ENCODE data around the gene LRMDA.
"Not testable (repeated sequence)": the region's sequence is repeated elsewhere in the genome, so short reads cannot be mapped to it uniquely, and the experiment has no call there.

Gene LRMDA

DNA sequence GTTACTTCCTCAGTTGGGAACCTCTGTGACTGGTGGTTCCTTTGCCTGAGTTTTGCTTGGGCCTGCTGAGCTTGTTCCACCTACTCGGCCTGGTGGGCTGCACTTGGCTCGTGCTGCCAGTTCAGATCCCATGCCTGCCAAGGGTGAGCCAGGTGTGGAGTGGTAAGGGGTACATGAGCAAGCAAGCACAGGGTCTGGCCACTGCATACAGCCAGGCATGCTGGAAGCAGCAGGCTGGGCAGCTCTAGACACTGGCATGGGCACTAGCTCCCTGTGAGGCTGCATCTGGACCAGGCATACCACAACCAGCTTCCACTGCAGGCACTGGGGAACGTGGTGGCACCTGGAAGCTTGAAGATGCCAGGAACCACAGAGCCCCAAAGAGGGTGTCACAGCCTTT lies 624.0 kb downstream of the LRMDA start:
- no peaks in the 10 kb centered on the region for H3K9me2 ChIP-seq (replicated peaks; ENCODE audit: insufficient read depth, low read length)
- no peak overlapping the region for H2AFZ ChIP-seq (ENCODE audit: low read depth, low read length, severe bottlenecking)
- H3K9ac ChIP-seq (ENCODE audit: low read length): no peak overlapping the region
- H3K27me3 ChIP-seq (ENCODE audit: low read length): no peaks in the 10 kb centered on the region
- TF ChIP-seq, protein P1, sequence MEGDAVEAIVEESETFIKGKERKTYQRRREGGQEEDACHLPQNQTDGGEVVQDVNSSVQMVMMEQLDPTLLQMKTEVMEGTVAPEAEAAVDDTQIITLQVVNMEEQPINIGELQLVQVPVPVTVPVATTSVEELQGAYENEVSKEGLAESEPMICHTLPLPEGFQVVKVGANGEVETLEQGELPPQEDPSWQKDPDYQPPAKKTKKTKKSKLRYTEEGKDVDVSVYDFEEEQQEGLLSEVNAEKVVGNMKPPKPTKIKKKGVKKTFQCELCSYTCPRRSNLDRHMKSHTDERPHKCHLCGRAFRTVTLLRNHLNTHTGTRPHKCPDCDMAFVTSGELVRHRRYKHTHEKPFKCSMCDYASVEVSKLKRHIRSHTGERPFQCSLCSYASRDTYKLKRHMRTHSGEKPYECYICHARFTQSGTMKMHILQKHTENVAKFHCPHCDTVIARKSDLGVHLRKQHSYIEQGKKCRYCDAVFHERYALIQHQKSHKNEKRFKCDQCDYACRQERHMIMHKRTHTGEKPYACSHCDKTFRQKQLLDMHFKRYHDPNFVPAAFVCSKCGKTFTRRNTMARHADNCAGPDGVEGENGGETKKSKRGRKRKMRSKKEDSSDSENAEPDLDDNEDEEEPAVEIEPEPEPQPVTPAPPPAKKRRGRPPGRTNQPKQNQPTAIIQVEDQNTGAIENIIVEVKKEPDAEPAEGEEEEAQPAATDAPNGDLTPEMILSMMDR (IDR thresholded peaks at IDR 0.05; ENCODE audit: insufficient read depth, low read length, poor library complexity, severe bottlenecking): no peak
- no peak for TF ChIP-seq EZH2phosphoT487 (conservative IDR thresholded peaks at IDR 0.05; ENCODE audit: low read length)
- no peaks in the 10 kb centered on the region for H4K20me1 ChIP-seq (ENCODE audit: low read depth, low read length)
- no peaks in the 10 kb centered on the region for H3K79me2 ChIP-seq (ENCODE audit: insufficient read depth, low read length)
- peaks cover 15% of the 10 kb centered on the region; the same call in 1 of the 2 replicates for H3K9me3 ChIP-seq (ENCODE audit: insufficient read depth, low read length)
- no peaks in the 10 kb centered on the region for H3K36me3 ChIP-seq (ENCODE audit: low read length)
- no peaks in the 10 kb centered on the region for H3F3A ChIP-seq (ENCODE audit: insufficient read depth)
- no peak overlapping the region for H3K27ac ChIP-seq (ENCODE audit: low read depth, low read length)
- no peak overlapping the region for H3K4me3 ChIP-seq (ENCODE audit: insufficient read depth, low read length, poor library complexity, severe bottlenecking)
- no peak overlapping the region for H3K4me2 ChIP-seq (ENCODE audit: low read depth, low read length, poor library complexity, severe bottlenecking)

- Histone ChIP-seq H3K9me2 (replicated peaks; ENCODE audit: insufficient read depth, low read length) (no peaks in the 10 kb centered on the region), H3K9ac (ENCODE audit: low read length) (no peak overlapping the region), H2AFZ (ENCODE audit: low read depth, low read length, severe bottlenecking) (no peak overlapping the region), H3K36me3 (ENCODE audit: low read length) (no peaks in the 10 kb centered on the region), H3K79me2 (ENCODE audit: insufficient read depth, low read length) (no peaks in the 10 kb centered on the region), H3K27me3 (ENCODE audit: low read length) (no peaks in the 10 kb centered on the region), H3K4me3 (ENCODE audit: insufficient read depth, low read length, poor library complexity, severe bottlenecking) (no peak overlapping the region), H3K27ac (ENCODE audit: low read depth, low read length) (no peak overlapping the region), H3K9me3 (ENCODE audit: insufficient read depth, low read length) (peaks cover 15% of the 10 kb centered on the region; the same call in 1 of the 2 replicates), H3K4me2 (ENCODE audit: low read depth, low read length, poor library complexity, severe bottlenecking) (no peak overlapping the region), H3F3A (ENCODE audit: insufficient read depth) (no peaks in the 10 kb centered on the region), H4K20me1 (ENCODE audit: low read depth, low read length) (no peaks in the 10 kb centered on the region)
- no peak for TF ChIP-seq EZH2phosphoT487 (conservative IDR thresholded peaks at IDR 0.05; ENCODE audit: low read length)
- TF ChIP-seq, protein P1 (IDR thresholded peaks at IDR 0.05; ENCODE audit: insufficient read depth, low read length, poor library complexity, severe bottlenecking): no peak
Measured at GRCh38 chr10:76055963-76056362, 624.5 kb downstream of the LRMDA start.

DNA sequence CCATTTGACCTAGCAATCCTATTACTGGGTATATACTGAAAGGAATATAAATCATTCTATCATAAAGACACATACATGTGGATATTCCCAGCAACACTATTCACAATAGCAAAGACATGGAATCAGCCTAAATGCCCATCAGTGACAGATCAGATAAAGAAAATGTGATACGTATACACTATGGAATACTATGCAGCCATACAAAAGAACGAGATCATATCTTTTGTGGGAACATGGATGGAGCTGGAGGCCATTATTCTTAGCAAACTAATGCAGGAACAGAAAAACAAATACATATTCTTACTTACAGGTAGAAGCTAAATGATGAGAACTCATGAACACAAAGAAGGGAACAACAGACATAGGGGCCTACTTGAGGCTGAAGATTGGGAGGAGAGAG lies 629.6 kb downstream of the LRMDA start:
- H3K9me2 ChIP-seq (replicated peaks; ENCODE audit: insufficient read depth, low read length); H2AFZ ChIP-seq (ENCODE audit: low read depth, low read length, severe bottlenecking); H3K27me3 ChIP-seq (ENCODE audit: low read length); H4K20me1 ChIP-seq (ENCODE audit: low read depth, low read length); H3K4me2 ChIP-seq (ENCODE audit: low read depth, low read length, poor library complexity, severe bottlenecking); H3K9ac ChIP-seq (ENCODE audit: low read length); H3K79me2 ChIP-seq (ENCODE audit: insufficient read depth, low read length); H3K9me3 ChIP-seq (ENCODE audit: insufficient read depth, low read length); H3F3A ChIP-seq (ENCODE audit: insufficient read depth); H3K4me3 ChIP-seq (ENCODE audit: insufficient read depth, low read length, poor library complexity, severe bottlenecking); H3K36me3 ChIP-seq (ENCODE audit: low read length); H3K27ac ChIP-seq (ENCODE audit: low read depth, low read length): not testable (repeated sequence)

- Histone ChIP-seq H3K4me3 (ENCODE audit: insufficient read depth, low read length, poor library complexity, severe bottlenecking) (no peak overlapping the region), H3K79me2 (ENCODE audit: insufficient read depth, low read length) (no peaks in the 10 kb centered on the region), H3F3A (ENCODE audit: insufficient read depth) (no peaks in the 10 kb centered on the region), H3K9me2 (replicated peaks; ENCODE audit: insufficient read depth, low read length) (no peaks in the 10 kb centered on the region), H3K4me2 (ENCODE audit: low read depth, low read length, poor library complexity, severe bottlenecking) (no peak overlapping the region), H3K9me3 (ENCODE audit: insufficient read depth, low read length) (no peaks in the 10 kb centered on the region), H2AFZ (ENCODE audit: low read depth, low read length, severe bottlenecking) (no peak overlapping the region), H4K20me1 (ENCODE audit: low read depth, low read length) (no peaks in the 10 kb centered on the region), H3K36me3 (ENCODE audit: low read length) (no peaks in the 10 kb centered on the region), H3K27ac (ENCODE audit: low read depth, low read length) (no peak overlapping the region), H3K9ac (ENCODE audit: low read length) (no peak overlapping the region), H3K27me3 (ENCODE audit: low read length) (no peaks in the 10 kb centered on the region)
- TF ChIP-seq EZH2phosphoT487 (conservative IDR thresholded peaks at IDR 0.05; ENCODE audit: low read length): no peak
- TF ChIP-seq, protein P1 (IDR thresholded peaks at IDR 0.05; ENCODE audit: insufficient read depth, low read length, poor library complexity, severe bottlenecking): no peak
Measured at GRCh38 chr10:76066457-76066856, 635.0 kb downstream of the LRMDA start.

Data from SU-DHL-6 (cell line).